B cell (primary cell): ENCODE results near the gene CFHR3.
"Not testable (repeated sequence)": the region's sequence is repeated elsewhere in the genome, so short reads cannot be mapped to it uniquely, and the experiment has no call there.

Experiments used
- EZH2 ChIP-seq: IDR thresholded peaks from 2 replicates; pipeline ENCODE4 v1.6.1; 2012; ENCODE audit warnings: borderline replicate concordance, low read depth, mild to moderate bottlenecking, moderate library complexity, low read length; ENCODE audit not compliant: insufficient read depth, poor library complexity, severe bottlenecking
- TF ChIP-seq, protein P1 (sequence below): fragments of 200-600 bp; IDR thresholded peaks from one replicate; pipeline ENCODE4 v1.8.0; 2022; ENCODE audit warnings: antibody characterized with exemption, mild to moderate bottlenecking

GRCh38 chr1:196765019-196765740 lies 9.5 kb upstream of the CFHR3 start:
- TF ChIP-seq EZH2 = not testable (repeated sequence)
- TF ChIP-seq, protein P1, sequence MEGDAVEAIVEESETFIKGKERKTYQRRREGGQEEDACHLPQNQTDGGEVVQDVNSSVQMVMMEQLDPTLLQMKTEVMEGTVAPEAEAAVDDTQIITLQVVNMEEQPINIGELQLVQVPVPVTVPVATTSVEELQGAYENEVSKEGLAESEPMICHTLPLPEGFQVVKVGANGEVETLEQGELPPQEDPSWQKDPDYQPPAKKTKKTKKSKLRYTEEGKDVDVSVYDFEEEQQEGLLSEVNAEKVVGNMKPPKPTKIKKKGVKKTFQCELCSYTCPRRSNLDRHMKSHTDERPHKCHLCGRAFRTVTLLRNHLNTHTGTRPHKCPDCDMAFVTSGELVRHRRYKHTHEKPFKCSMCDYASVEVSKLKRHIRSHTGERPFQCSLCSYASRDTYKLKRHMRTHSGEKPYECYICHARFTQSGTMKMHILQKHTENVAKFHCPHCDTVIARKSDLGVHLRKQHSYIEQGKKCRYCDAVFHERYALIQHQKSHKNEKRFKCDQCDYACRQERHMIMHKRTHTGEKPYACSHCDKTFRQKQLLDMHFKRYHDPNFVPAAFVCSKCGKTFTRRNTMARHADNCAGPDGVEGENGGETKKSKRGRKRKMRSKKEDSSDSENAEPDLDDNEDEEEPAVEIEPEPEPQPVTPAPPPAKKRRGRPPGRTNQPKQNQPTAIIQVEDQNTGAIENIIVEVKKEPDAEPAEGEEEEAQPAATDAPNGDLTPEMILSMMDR = not testable (repeated sequence)
